Vagina (tissue), 2 donors: ENCODE data around the gene ASCL2. TPM values are rescaled to one million over a fixed set of nuclear protein-coding genes. Genes with fewer than 3 reads are reported as not detected.
A peak's percentile ranks its signal among the peaks of the same experiment; 100 is the strongest.

ENCODE experiments used
- DNase-seq, 2 donors: peaks; one replicate each; pipeline ENCODE4 v3.0.0-alpha.2; 2017; ENCODE audit errors: extremely low spot score in 2 of 2
- H3K27ac ChIP-seq: fragments of 200-600 bp; sonication (generic); one replicate; pipeline ENCODE4 v1.5.1; 2019
- H3K27me3 ChIP-seq: fragments of 200-600 bp; sonication (generic); one replicate; pipeline ENCODE4 v1.5.1; 2019
- H3K36me3 ChIP-seq, 2 donors: fragments of 200-600 bp; sonication (generic); one replicate each; pipeline ENCODE4 v1.5.1; 2017 to 2019
- H3K4me1 ChIP-seq: fragments of 200-600 bp; sonication (generic); one replicate; pipeline ENCODE4 v1.5.1; 2019
- H3K4me3 ChIP-seq, 2 donors: fragments of 200-600 bp; sonication (generic); 1 replicate in 1 of 2; 2 replicates in 1 of 2; pipeline ENCODE4 v1.5.1; 2016 to 2019
- H3K9me3 ChIP-seq: fragments of 200-600 bp; sonication (generic); one replicate; pipeline ENCODE4 v1.5.1; 2019
- CTCF ChIP-seq, 3 experiments: fragments of 450-650 bp in 2 of 3; fragments of 200-600 bp in 1 of 3; sonication (generic) in 1 of 3; IDR thresholded peaks; one replicate each; pipeline ENCODE4 v1.5.1; 2017 to 2019; ENCODE audit warnings: antibody characterized with exemption in 3 of 3, mild to moderate bottlenecking in 2 of 3, moderate library complexity in 2 of 3
- POLR2A ChIP-seq, 2 donors: fragments of 450-650 bp; IDR thresholded peaks; one replicate each; pipeline ENCODE4 v1.6.1; 2017; ENCODE audit warnings: antibody characterized with exemption in 2 of 2, mild to moderate bottlenecking in 2 of 2, moderate library complexity in 2 of 2
- POLR2AphosphoS5 ChIP-seq, 2 donors: sonication (generic); formaldehyde crosslinking; IDR thresholded peaks; one replicate each; pipeline ENCODE4 v1.9.0; 2017; ENCODE audit warnings: antibody characterized with exemption in 2 of 2, mild to moderate bottlenecking in 2 of 2, low read depth in 1 of 2; ENCODE audit not compliant: insufficient read depth in 1 of 2
- intact Hi-C: fragments of 100-400 bp; cut with DNase I; formaldehyde crosslinking; loops from one replicate; pipeline ENCODE4 v1.15.1; 2023
- total RNA-seq: library from RNA; depleted of rRNA; stranded (reverse); fragments of >200 nt; gene quantifications from one replicate; pipeline ENCODE4 v1.2.3, GENCODE V29; 2016

Gene ASCL2
- total RNA-seq, 1 donor from 2014 or later, result 3.7 TPM

GRCh38 chr11:2267851-2268728, 2.3 kb downstream of the ASCL2 start:
- intact Hi-C loops, result no loop called here
- no peaks in the 10 kb centered on the region for H3K9me3 ChIP-seq
- peak; percentile 85 to 90 for DNase-seq

GRCh38 chr11:2267306-2267850, 3.0 kb downstream of the ASCL2 start:
- H3K4me1 ChIP-seq, result peaks cover 22% of the 10 kb centered on the region
- H3K36me3 ChIP-seq, result no peaks in the 10 kb centered on the region
- intact Hi-C loops, result no loop called here
- H3K4me3 ChIP-seq, result no peak overlapping the region
- DNase-seq, result peak; percentile 77 to 79
- no peaks in the 10 kb centered on the region for H3K9me3 ChIP-seq
- TF ChIP-seq CTCF (IDR thresholded peaks at IDR 0.05) (no peak), POLR2A (IDR thresholded peaks at IDR 0.05) (no peak), POLR2AphosphoS5 (IDR thresholded peaks at IDR 0.05; ENCODE audit: insufficient read depth in 1 of 2, low read depth in 1 of 2) (no peak)
- no peak overlapping the region for H3K27ac ChIP-seq
- H3K27me3 ChIP-seq, result peaks cover 7% of the 10 kb centered on the region

More at GRCh38 chr11:2267851-2268728, 2.3 kb downstream of the ASCL2 start:
- no peaks in the 10 kb centered on the region for H3K36me3 ChIP-seq
- peaks cover 22% of the 10 kb centered on the region for H3K4me1 ChIP-seq
- peaks cover 7% of the 10 kb centered on the region for H3K27me3 ChIP-seq
- H3K4me3 ChIP-seq, result peak overlapping the region; percentile 53 to 62
- H3K27ac ChIP-seq, result no peak overlapping the region
- TF ChIP-seq POLR2AphosphoS5 (IDR thresholded peaks at IDR 0.05; ENCODE audit: insufficient read depth in 1 of 2, low read depth in 1 of 2) (no peak), POLR2A (IDR thresholded peaks at IDR 0.05) (no peak), CTCF (IDR thresholded peaks at IDR 0.05) (no peak)

- intact Hi-C loops, result no loop called here
- Histone ChIP-seq H3K36me3 (no peaks in the 10 kb centered on the region), H3K27me3 (peaks cover 7% of the 10 kb centered on the region), H3K27ac (no peak overlapping the region), H3K4me3 (no peak overlapping the region), H3K4me1 (peaks cover 22% of the 10 kb centered on the region), H3K9me3 (no peaks in the 10 kb centered on the region)
- no peak for TF ChIP-seq CTCF (IDR thresholded peaks at IDR 0.05)
- no peak for TF ChIP-seq POLR2A (IDR thresholded peaks at IDR 0.05)
- TF ChIP-seq POLR2AphosphoS5 (IDR thresholded peaks at IDR 0.05; ENCODE audit: insufficient read depth in 1 of 2, low read depth in 1 of 2), result no peak
- peak in 1 of 2 donors; percentile 93 for DNase-seq
These were observed 3.6 kb downstream of the ASCL2 start for GRCh38 chr11:2266586-2267305.

- Histone ChIP-seq H3K27me3 (peaks cover 7% of the 10 kb centered on the region), H3K36me3 (no peaks in the 10 kb centered on the region), H3K4me3 (no peak overlapping the region), H3K4me1 (peaks cover 18% of the 10 kb centered on the region), H3K9me3 (no peaks in the 10 kb centered on the region), H3K27ac (no peak overlapping the region)
- no peak for TF ChIP-seq CTCF (IDR thresholded peaks at IDR 0.05)
- TF ChIP-seq POLR2A (IDR thresholded peaks at IDR 0.05), result no peak
- TF ChIP-seq POLR2AphosphoS5 (IDR thresholded peaks at IDR 0.05; ENCODE audit: insufficient read depth in 1 of 2, low read depth in 1 of 2), result no peak
- DNase-seq, result peak; percentile 77 to 83
- intact Hi-C loops, result no loop called here
These were observed 4.4 kb downstream of the ASCL2 start for GRCh38 chr11:2265854-2266585.
